Osteocyte (in vitro differentiated cells): ENCODE measurements around the gene GNG11. TPM values are rescaled to one million over a fixed set of nuclear protein-coding genes. Genes with fewer than 3 reads are reported as not detected.

Source experiments
- DNase-seq: peaks from one replicate; pipeline ENCODE4 v3.0.0; 2021; ENCODE audit warnings: mixed read lengths; ENCODE audit not compliant: unreplicated experiment; ENCODE audit errors: extremely low spot score
- H3K27ac Mint-ChIP-seq: one replicate; pipeline ENCODE4 v1.8.0; 2021; ENCODE audit warnings: mild to moderate bottlenecking, mixed read lengths; ENCODE audit not compliant: unreplicated experiment
- H3K27me3 Mint-ChIP-seq: one replicate; pipeline ENCODE4 v1.8.0; 2021; ENCODE audit warnings: mixed read lengths; ENCODE audit not compliant: unreplicated experiment
- H3K36me3 Mint-ChIP-seq: one replicate; pipeline ENCODE4 v1.8.0; 2021; ENCODE audit warnings: mixed read lengths; ENCODE audit not compliant: unreplicated experiment
- H3K4me1 Mint-ChIP-seq: one replicate; pipeline ENCODE4 v1.8.0; 2021; ENCODE audit warnings: mixed read lengths; ENCODE audit not compliant: unreplicated experiment
- H3K4me3 Mint-ChIP-seq: one replicate; pipeline ENCODE4 v1.8.0; 2021; ENCODE audit warnings: mild to moderate bottlenecking, moderate library complexity, mixed read lengths; ENCODE audit not compliant: unreplicated experiment
- H3K9me3 Mint-ChIP-seq: one replicate; pipeline ENCODE4 v1.8.0; 2021; ENCODE audit warnings: mixed read lengths; ENCODE audit not compliant: unreplicated experiment
- total RNA-seq: library from RNA; stranded (reverse); gene quantifications from 2 replicates; pipeline ENCODE4 v1.2.1, GENCODE V29; 2021
- TF ChIP-seq, protein P1 (sequence below): fragments of 200-600 bp; sonication (generic); IDR thresholded peaks from 2 replicates; pipeline ENCODE4 v1.5.0; 2021; ENCODE audit warnings: antibody characterized with exemption, mild to moderate bottlenecking, moderate library complexity

Gene GNG11
- total RNA-seq, 1 donor from 2014 or later = 49.7 TPM

DNA sequence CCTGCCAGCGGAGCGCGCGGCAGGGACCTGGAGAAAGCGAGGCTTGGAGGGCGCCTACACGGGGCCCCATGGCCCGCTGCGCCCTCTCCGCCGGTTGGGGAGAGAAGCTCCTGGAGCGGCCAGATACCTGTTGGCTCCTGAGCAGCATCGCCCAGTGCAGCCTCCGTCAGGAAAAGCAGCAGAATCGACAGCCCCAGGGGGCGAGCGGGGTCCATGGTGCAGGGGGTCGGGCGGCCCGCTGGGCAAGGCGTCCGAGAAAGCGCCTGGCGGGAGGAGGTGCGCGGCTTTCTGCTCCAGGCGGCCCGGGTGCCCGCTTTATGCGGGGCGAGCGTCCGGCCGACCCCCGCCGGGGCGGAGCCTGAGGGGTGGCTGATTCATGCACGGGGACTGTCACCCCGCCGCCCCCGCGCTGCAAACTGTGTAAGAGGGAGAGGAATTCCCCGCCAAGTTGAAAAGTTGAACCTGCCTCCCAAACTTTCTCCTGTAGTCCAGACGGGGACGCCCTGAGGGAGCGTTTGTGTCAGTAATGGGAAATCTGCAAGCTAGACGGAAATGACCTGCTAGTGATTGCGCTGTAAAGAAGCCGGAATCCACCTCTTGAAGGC lies 31.0 kb upstream of the GNG11 start, which contains the start of gene TFPI2:
Gene TFPI2 (minus strand): TSS at position 290 of the 605 bp plus-strand sequence. CDS start 75 bp downstream, at position 215.
- Mint-ChIP-seq H3K9me3 (no peaks in the 10 kb centered on the region), H3K27me3 (no peaks in the 10 kb centered on the region), H3K4me1 (peaks cover 22% of the 10 kb centered on the region), H3K36me3 (peaks cover 3% of the 10 kb centered on the region), H3K27ac (peak within 1 kb of the TSS; percentile 85), H3K4me3 (peak within 1 kb of the TSS; percentile 93)
- TF ChIP-seq, protein P1, sequence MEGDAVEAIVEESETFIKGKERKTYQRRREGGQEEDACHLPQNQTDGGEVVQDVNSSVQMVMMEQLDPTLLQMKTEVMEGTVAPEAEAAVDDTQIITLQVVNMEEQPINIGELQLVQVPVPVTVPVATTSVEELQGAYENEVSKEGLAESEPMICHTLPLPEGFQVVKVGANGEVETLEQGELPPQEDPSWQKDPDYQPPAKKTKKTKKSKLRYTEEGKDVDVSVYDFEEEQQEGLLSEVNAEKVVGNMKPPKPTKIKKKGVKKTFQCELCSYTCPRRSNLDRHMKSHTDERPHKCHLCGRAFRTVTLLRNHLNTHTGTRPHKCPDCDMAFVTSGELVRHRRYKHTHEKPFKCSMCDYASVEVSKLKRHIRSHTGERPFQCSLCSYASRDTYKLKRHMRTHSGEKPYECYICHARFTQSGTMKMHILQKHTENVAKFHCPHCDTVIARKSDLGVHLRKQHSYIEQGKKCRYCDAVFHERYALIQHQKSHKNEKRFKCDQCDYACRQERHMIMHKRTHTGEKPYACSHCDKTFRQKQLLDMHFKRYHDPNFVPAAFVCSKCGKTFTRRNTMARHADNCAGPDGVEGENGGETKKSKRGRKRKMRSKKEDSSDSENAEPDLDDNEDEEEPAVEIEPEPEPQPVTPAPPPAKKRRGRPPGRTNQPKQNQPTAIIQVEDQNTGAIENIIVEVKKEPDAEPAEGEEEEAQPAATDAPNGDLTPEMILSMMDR = no peak
- peak; percentile 85 for DNase-seq

DNA sequence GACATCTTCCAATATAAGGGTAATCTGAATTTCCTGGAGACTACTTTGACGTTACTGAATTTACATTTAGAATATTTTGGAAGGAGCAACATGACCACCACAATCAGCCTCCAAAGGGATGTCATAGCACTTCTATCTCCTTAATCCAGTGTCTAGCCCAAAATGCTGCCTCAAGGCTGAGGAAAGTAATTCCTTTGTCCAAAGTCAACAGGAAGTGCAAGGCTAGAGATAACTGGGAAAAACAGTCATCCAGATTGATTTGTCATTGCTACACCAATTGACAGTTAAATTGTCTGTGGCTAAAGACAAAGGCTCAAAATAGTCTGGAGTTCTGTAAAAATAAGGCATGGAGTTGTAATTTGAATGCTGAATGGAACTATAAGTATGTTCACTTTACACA lies 27.1 kb upstream of the GNG11 start:
- H3K27ac Mint-ChIP-seq = no peak overlapping the region
- no peaks in the 10 kb centered on the region for H3K36me3 Mint-ChIP-seq
- peaks cover 10% of the 10 kb centered on the region for H3K4me1 Mint-ChIP-seq
- H3K9me3 Mint-ChIP-seq = no peaks in the 10 kb centered on the region
- TF ChIP-seq, protein P1 = no peak
- DNase-seq = no peak
- no peak overlapping the region for H3K4me3 Mint-ChIP-seq
- no peaks in the 10 kb centered on the region for H3K27me3 Mint-ChIP-seq

- no peak overlapping the region for H3K4me3 Mint-ChIP-seq
These were observed 26.4 kb upstream of the GNG11 start for GRCh38 chr7:93894966-93895640.

DNA sequence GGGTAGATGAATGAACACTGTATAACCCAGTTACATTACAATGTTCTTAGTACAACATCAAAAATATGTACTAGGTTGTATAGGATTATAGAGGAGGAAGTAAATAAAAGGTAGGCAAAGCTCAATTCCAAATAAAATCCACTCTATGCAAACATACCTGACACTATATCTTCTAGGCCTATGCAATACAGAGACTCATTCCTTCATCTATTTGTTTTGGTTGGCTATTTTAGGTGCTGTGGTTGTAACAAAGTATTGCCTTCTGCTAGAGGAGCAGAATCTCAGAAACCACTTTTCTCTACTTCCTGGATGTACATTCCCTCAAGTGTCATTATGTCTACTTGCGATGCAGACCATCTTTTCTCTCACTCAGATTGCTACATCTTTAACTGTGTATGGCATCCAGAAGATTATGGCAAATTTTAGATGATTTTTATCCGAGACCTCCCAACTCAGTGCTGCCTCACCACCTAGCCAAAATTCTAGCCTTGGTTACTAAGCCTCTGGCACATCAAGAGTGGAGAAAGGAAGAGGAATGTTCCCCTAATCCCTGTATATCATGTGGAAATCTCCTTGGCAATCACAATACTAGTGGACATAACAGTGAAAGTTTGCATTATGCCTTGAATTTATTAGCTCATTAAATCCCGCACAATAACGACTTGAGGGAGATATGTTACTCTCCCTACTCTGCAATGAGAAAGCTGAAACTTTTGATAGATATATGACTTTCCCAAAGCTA lies 25.5 kb upstream of the GNG11 start:
- Mint-ChIP-seq H3K27me3 (peaks cover 2% of the 10 kb centered on the region), H3K4me3 (no peak overlapping the region), H3K4me1 (no peaks in the 10 kb centered on the region), H3K9me3 (no peaks in the 10 kb centered on the region), H3K36me3 (no peaks in the 10 kb centered on the region), H3K27ac (no peak overlapping the region)
- DNase-seq = no peak
- TF ChIP-seq, protein P1 = no peak

More at GRCh38 chr7:93894966-93895640, 26.4 kb upstream of the GNG11 start:
- Mint-ChIP-seq H3K4me1 (peaks cover 4% of the 10 kb centered on the region), H3K9me3 (no peaks in the 10 kb centered on the region), H3K36me3 (no peaks in the 10 kb centered on the region), H3K27me3 (peaks cover 2% of the 10 kb centered on the region), H3K27ac (no peak overlapping the region)
- DNase-seq = no peak
- TF ChIP-seq, protein P1 = no peak

- DNase-seq = no peak
- Mint-ChIP-seq H3K36me3 (no peaks in the 10 kb centered on the region), H3K9me3 (no peaks in the 10 kb centered on the region), H3K4me3 (no peak overlapping the region), H3K27me3 (peaks cover 2% of the 10 kb centered on the region), H3K27ac (no peak overlapping the region), H3K4me1 (no peaks in the 10 kb centered on the region)
- TF ChIP-seq, protein P1 = no peak
These were observed 23.9 kb upstream of the GNG11 start for GRCh38 chr7:93897680-93898079.
